Activated naive CD8-positive, alpha-beta T cell treated with anti-CD3 and anti-CD28 coated beads for 36 hours (primary cell): Measurements from ENCODE around the gene MCHR2. TPM values are rescaled to one million over a fixed set of nuclear protein-coding genes. Genes with fewer than 3 reads are reported as not detected.

Source experiments
- DNase-seq: peaks from one replicate; pipeline ENCODE4 v3.0.0; 2021
- H3K27ac Mint-ChIP-seq: one replicate; pipeline ENCODE4 v1.8.0; 2022; ENCODE audit warnings: mild to moderate bottlenecking, moderate library complexity, mixed read lengths
- H3K27me3 Mint-ChIP-seq: one replicate; pipeline ENCODE4 v1.8.0; 2022; ENCODE audit warnings: mild to moderate bottlenecking, mixed read lengths
- H3K36me3 Mint-ChIP-seq: one replicate; pipeline ENCODE4 v1.8.0; 2021; ENCODE audit warnings: mild to moderate bottlenecking, mixed read lengths
- H3K4me1 Mint-ChIP-seq: one replicate; pipeline ENCODE4 v1.8.0; 2021; ENCODE audit warnings: mixed read lengths
- H3K4me3 Mint-ChIP-seq: one replicate; pipeline ENCODE4 v1.8.0; 2022; ENCODE audit warnings: mild to moderate bottlenecking, moderate library complexity, mixed read lengths
- H3K9me3 Mint-ChIP-seq: one replicate; pipeline ENCODE4 v1.8.0; 2022; ENCODE audit warnings: mixed read lengths
- total RNA-seq, 2 experiments: library from RNA; stranded (reverse); gene quantifications; one replicate each; pipeline ENCODE4 v1.2.3, GENCODE V29; 2021

MCHR2 gene
- total RNA-seq, 2 experiments from 2014 or later = not detected

- DNase-seq = no peak
- Mint-ChIP-seq H3K36me3 (no peaks in the 10 kb centered on the region), H3K4me3 (no peak overlapping the region), H3K4me1 (no peaks in the 10 kb centered on the region), H3K27me3 (no peaks in the 10 kb centered on the region), H3K9me3 (no peaks in the 10 kb centered on the region), H3K27ac (no peak overlapping the region)
Observed at GRCh38 chr6:99951016-99951805, 42.8 kb downstream of the MCHR2 start.

GRCh38 chr6:99946005-99946404 lies 48.0 kb downstream of the MCHR2 start:
- Mint-ChIP-seq H3K27me3 (peaks cover 22% of the 10 kb centered on the region), H3K9me3 (no peaks in the 10 kb centered on the region), H3K27ac (no peak overlapping the region), H3K4me1 (no peaks in the 10 kb centered on the region), H3K4me3 (no peak overlapping the region), H3K36me3 (no peaks in the 10 kb centered on the region)
- DNase-seq = no peak

- no peaks in the 10 kb centered on the region for H3K4me1 Mint-ChIP-seq
- no peaks in the 10 kb centered on the region for H3K9me3 Mint-ChIP-seq
- H3K36me3 Mint-ChIP-seq = no peaks in the 10 kb centered on the region
- DNase-seq = no peak
- H3K4me3 Mint-ChIP-seq = no peak overlapping the region
- no peak overlapping the region for H3K27ac Mint-ChIP-seq
- peaks cover 35% of the 10 kb centered on the region for H3K27me3 Mint-ChIP-seq
Observed at GRCh38 chr6:99943846-99944245, 50.2 kb downstream of the MCHR2 start.

DNA sequence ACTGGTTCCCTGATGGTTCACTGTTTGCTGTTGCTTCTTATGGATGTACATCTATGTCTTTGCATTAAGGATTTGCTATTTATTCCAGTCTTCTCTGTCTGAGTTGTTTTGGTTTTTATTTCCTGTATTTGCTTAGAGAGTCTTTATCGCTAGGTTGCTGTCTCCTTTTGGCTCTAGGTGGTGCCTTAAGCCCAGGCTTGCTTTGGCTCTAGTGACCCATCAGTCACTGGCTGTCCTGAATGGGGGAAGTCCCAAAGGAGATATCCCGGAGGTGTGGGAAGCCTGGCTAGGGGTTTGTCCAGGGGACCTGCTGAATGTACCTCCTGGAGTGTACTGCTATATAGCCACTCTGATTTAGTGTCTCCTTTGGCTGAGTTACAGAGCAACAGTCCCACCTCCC lies 53.4 kb downstream of the MCHR2 start:
- Mint-ChIP-seq H3K27me3 (peaks cover 33% of the 10 kb centered on the region), H3K27ac (no peak overlapping the region), H3K4me1 (no peaks in the 10 kb centered on the region), H3K9me3 (no peaks in the 10 kb centered on the region), H3K36me3 (no peaks in the 10 kb centered on the region), H3K4me3 (no peak overlapping the region)
- no peak for DNase-seq

- Mint-ChIP-seq H3K27ac (no peak overlapping the region), H3K36me3 (no peaks in the 10 kb centered on the region), H3K4me3 (no peak overlapping the region), H3K4me1 (no peaks in the 10 kb centered on the region), H3K9me3 (peaks cover 2% of the 10 kb centered on the region), H3K27me3 (peaks cover 5% of the 10 kb centered on the region)
- no peak for DNase-seq
Observed at GRCh38 chr6:99933129-99933528, 60.9 kb downstream of the MCHR2 start.

DNA sequence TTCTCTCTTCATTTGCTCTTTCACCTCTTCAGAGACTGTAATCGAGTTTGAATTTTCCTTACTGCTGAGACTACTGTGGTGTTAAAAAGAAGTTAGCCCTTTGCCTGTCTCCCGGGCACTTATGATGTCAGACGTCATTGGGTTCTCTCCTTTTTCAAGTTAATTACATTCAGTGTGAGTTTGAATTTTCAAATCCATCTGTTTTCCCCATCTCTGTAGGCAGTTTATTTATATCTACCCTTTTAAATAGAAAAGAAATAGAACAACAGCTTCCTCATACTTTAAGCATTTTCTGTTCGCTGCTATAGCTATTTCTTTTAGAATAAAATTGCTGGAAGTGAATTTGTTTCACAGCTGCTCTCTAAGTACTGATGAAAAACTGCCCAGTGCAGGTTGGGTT lies 81.4 kb downstream of the MCHR2 start:
- no peak for DNase-seq
- H3K27me3 Mint-ChIP-seq = peaks cover 5% of the 10 kb centered on the region
- H3K9me3 Mint-ChIP-seq = no peaks in the 10 kb centered on the region
- H3K36me3 Mint-ChIP-seq = no peaks in the 10 kb centered on the region
- H3K4me3 Mint-ChIP-seq = no peak overlapping the region
- no peaks in the 10 kb centered on the region for H3K4me1 Mint-ChIP-seq
- H3K27ac Mint-ChIP-seq = no peak overlapping the region

GRCh38 chr6:99905209-99906106 lies 88.6 kb downstream of the MCHR2 start:
- peaks cover 7% of the 10 kb centered on the region for H3K27me3 Mint-ChIP-seq
- H3K9me3 Mint-ChIP-seq = no peaks in the 10 kb centered on the region
- DNase-seq = no peak
- H3K4me3 Mint-ChIP-seq = no peak overlapping the region
- H3K36me3 Mint-ChIP-seq = no peaks in the 10 kb centered on the region
- no peak overlapping the region for H3K27ac Mint-ChIP-seq
- H3K4me1 Mint-ChIP-seq = no peaks in the 10 kb centered on the region

DNA sequence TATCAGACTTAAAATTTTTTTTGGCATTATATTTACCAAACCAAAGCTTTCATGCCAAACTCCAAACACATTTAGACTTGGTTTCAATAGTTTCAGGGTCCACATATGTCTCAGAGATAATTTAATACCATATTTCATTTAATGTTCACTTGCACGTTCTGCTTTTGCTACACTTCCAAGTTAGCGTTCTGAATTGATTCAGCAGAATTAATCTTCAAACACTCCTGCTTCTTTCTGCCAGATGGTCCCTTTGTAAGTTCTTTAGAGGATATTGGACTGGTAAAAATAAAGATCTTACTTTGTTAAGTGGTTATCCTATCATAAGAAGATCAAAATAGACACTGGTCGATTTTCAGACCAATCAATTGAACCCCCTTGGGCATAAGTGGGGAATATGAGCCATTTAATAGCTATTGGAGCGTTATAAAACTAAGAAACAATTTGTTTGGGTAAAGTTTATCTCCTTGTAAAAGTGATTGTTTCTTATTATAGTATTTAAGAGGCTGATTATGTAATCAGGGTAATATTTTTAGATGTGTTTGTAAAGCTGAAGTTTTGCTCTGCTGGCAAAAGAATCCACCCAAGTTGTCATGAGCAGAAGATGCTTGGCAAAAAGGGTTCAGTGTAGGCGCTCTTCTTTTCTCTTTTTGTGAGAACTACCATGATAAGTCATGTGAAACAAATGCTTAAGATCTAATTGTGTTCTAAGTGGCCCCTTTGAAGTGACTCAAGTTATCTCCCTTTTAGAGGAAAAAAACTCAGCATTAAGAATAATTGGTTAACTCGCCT lies 92.2 kb downstream of the MCHR2 start:
- Mint-ChIP-seq H3K4me3 (no peak overlapping the region), H3K9me3 (no peaks in the 10 kb centered on the region), H3K27me3 (peaks cover 11% of the 10 kb centered on the region), H3K27ac (no peak overlapping the region), H3K4me1 (no peaks in the 10 kb centered on the region), H3K36me3 (no peaks in the 10 kb centered on the region)
- no peak for DNase-seq

DNA sequence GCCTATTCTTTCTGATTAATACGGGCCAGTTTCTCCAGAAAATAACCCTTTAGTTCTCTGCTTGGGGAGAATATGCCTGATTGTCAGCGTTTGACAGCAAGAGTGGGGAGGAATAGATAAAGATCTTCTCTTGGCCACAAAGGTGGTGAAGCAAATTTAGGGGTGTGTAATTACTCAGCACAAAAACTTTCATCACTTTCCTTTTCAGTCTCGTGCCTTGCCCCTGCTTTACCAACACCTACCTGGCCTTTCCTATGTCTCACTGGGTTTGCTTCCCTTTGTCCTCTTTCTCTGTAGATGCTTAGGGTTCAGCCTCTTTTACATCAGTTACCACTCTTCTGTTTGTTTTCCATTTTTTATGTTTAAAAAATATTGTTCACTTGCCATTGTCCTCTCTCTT lies 99.2 kb downstream of the MCHR2 start:
- Mint-ChIP-seq H3K36me3 (no peaks in the 10 kb centered on the region), H3K4me3 (no peak overlapping the region), H3K27me3 (peaks cover 11% of the 10 kb centered on the region), H3K9me3 (no peaks in the 10 kb centered on the region), H3K4me1 (no peaks in the 10 kb centered on the region), H3K27ac (no peak overlapping the region)
- no peak for DNase-seq

DNA sequence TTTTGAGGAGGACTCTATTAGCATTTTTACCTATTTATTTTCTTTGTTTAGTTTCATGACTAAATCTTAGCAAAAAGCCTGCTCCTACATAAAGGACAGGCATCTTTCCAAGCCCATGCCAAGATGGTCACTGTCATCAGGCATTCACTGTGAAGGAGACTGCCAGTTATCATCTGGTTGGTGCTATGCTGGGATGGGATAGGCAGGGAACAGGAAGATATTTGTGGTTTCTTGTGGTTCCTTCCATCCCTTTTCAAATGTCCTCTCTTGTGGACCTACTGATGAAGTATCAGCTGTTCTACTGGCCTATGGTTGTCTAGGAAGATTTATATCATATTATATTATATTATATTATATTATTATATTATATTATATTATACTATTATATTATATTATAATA lies 107.0 kb downstream of the MCHR2 start:
- Mint-ChIP-seq H3K27ac (no peak overlapping the region), H3K4me3 (no peak overlapping the region)

DNA sequence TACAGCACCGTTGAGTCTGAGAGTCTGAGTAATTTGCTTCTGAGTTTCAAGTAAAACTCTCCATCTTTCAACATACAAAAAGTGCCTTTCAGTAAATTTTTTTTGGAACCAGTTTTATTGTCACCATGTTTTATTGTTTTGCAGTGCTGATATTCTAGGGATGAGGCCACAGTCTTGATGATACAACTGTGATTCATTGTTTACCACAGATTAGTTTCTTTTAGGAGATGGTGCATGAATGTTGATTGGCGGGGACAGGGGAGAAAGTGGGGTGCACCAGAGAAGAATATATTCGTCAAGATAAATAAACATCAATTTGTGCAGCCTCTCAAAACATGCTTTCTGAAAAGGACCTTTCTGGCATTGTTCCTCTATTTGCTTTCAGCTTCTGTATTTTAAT lies 109.0 kb downstream of the MCHR2 start:
- no peak for DNase-seq
- H3K9me3 Mint-ChIP-seq = no peaks in the 10 kb centered on the region
- no peaks in the 10 kb centered on the region for H3K36me3 Mint-ChIP-seq
- H3K27ac Mint-ChIP-seq = no peak overlapping the region
- H3K4me3 Mint-ChIP-seq = no peak overlapping the region
- no peaks in the 10 kb centered on the region for H3K27me3 Mint-ChIP-seq
- H3K4me1 Mint-ChIP-seq = peaks cover 6% of the 10 kb centered on the region

More for the DNA sequence above, 107.0 kb downstream of the MCHR2 start:
- DNase-seq = no peak
- no peaks in the 10 kb centered on the region for H3K36me3 Mint-ChIP-seq
- H3K9me3 Mint-ChIP-seq = no peaks in the 10 kb centered on the region
- H3K27me3 Mint-ChIP-seq = no peaks in the 10 kb centered on the region
- peaks cover 6% of the 10 kb centered on the region for H3K4me1 Mint-ChIP-seq

- no peaks in the 10 kb centered on the region for H3K9me3 Mint-ChIP-seq
- peaks cover 9% of the 10 kb centered on the region for H3K27me3 Mint-ChIP-seq
- no peak overlapping the region for H3K4me3 Mint-ChIP-seq
- no peaks in the 10 kb centered on the region for H3K36me3 Mint-ChIP-seq
- peaks cover 6% of the 10 kb centered on the region for H3K4me1 Mint-ChIP-seq
- H3K27ac Mint-ChIP-seq = no peak overlapping the region
- no peak for DNase-seq
Observed at GRCh38 chr6:99882128-99882702, 111.8 kb downstream of the MCHR2 start.

GRCh38 chr6:99879431-99879830 lies 114.6 kb downstream of the MCHR2 start:
- no peak overlapping the region for H3K4me3 Mint-ChIP-seq
- H3K9me3 Mint-ChIP-seq = no peaks in the 10 kb centered on the region
- no peak for DNase-seq
- H3K36me3 Mint-ChIP-seq = no peaks in the 10 kb centered on the region
- H3K27ac Mint-ChIP-seq = no peak overlapping the region
- H3K27me3 Mint-ChIP-seq = peaks cover 11% of the 10 kb centered on the region
- H3K4me1 Mint-ChIP-seq = peaks cover 6% of the 10 kb centered on the region

DNA sequence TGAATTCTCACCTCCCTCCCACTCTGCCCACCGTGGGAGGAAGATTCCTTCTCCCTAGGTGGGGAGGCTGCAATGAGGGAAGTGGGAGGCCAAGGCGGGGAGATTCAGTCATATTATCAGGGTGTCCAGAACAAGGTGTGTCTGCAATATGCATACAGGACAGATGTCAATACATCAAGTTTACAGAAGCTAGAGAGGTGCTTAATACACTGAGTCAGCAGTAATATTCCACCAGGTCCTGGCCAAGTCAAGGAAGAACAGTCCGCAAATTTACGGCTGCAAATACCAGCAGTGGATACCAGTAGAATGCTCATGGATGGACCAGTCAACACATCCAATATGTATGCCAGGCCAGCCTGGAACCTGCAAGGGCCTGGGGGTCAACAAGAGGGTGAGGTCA lies 119.0 kb downstream of the MCHR2 start:
- H3K36me3 Mint-ChIP-seq = no peaks in the 10 kb centered on the region
- H3K4me1 Mint-ChIP-seq = no peaks in the 10 kb centered on the region
- DNase-seq = no peak
- peaks cover 27% of the 10 kb centered on the region for H3K27me3 Mint-ChIP-seq
- no peak overlapping the region for H3K27ac Mint-ChIP-seq
- no peak overlapping the region for H3K4me3 Mint-ChIP-seq
- H3K9me3 Mint-ChIP-seq = no peaks in the 10 kb centered on the region

- peaks cover 3% of the 10 kb centered on the region for H3K4me1 Mint-ChIP-seq
- no peak overlapping the region for H3K27ac Mint-ChIP-seq
- DNase-seq = no peak
- H3K9me3 Mint-ChIP-seq = no peaks in the 10 kb centered on the region
- no peak overlapping the region for H3K4me3 Mint-ChIP-seq
- no peaks in the 10 kb centered on the region for H3K36me3 Mint-ChIP-seq
- H3K27me3 Mint-ChIP-seq = peaks cover 36% of the 10 kb centered on the region
Observed at GRCh38 chr6:99873084-99873483, 120.9 kb downstream of the MCHR2 start.
